Gastrocnemius medialis (tissue), 4 donors: ENCODE results near the gene IFRD2.

Experiments used
- CTCF ChIP-seq, 5 experiments: fragments of 450-650 bp in 3 of 5; fragments of 200-600 bp in 2 of 5; sonication (generic) in 2 of 5; IDR thresholded peaks in 4 of 5; conservative IDR thresholded peaks in 1 of 5; 1 replicate in 4 of 5; 2 replicates in 1 of 5; pipeline ENCODE4 v1.5.1; 2016 to 2019; ENCODE audit warnings: antibody characterized with exemption in 5 of 5, mild to moderate bottlenecking in 3 of 5, moderate library complexity in 3 of 5
- POLR2A ChIP-seq, 2 donors: fragments of 450-650 bp; IDR thresholded peaks; one replicate each; pipeline ENCODE4 v1.6.1; 2017; ENCODE audit warnings: antibody characterized with exemption in 2 of 2, mild to moderate bottlenecking in 2 of 2, moderate library complexity in 2 of 2

GRCh38 chr3:50341537-50341936 lies 49.3 kb upstream of the IFRD2 start:
- TF ChIP-seq CTCF (IDR thresholded peaks at IDR 0.05 in 4 of 5, conservative IDR thresholded peaks at IDR 0.05 in 1 of 5), result no peak
- no peak for TF ChIP-seq POLR2A (IDR thresholded peaks at IDR 0.05)
